CD8-positive, alpha-beta memory T cell (primary cell): ENCODE results near the gene ARMC8. TPM values are rescaled to one million over a fixed set of nuclear protein-coding genes. Genes with fewer than 3 reads are reported as not detected.

ENCODE experiments used
- CTCF ChIA-PET: fragments of 350-600 bp; sonication (Branson Sonifier 250); formaldehyde crosslinking; loops from one replicate; lab custom pipeline; 2021; ENCODE audit warnings: antibody characterized with exemption; lab: Charles Lee
- POLR2A ChIA-PET: fragments of 350-600 bp; sonication (Branson Sonifier 250); formaldehyde crosslinking; loops from one replicate; lab custom pipeline; 2021; ENCODE audit warnings: antibody characterized with exemption; lab: Charles Lee
- DNase-seq, 5 donors: peaks; one replicate each; pipeline versions ENCODE4 v3.0.0 to v3.0.0-alpha.2; 2020 to 2022; ENCODE audit warnings: mixed read lengths in 1 of 5
- H3K27ac ChIP-seq: one replicate; pipeline ENCODE4 v1.7.0; 2013; ENCODE audit warnings: low read depth, mild to moderate bottlenecking, low read length, moderate library complexity
- H3K27me3 ChIP-seq: 2 replicates; pipeline ENCODE4 v1.7.0; 2013; ENCODE audit warnings: low read length, mild to moderate bottlenecking; ENCODE audit not compliant: insufficient read depth, poor library complexity, severe bottlenecking
- H3K36me3 ChIP-seq: 2 replicates; pipeline ENCODE4 v1.7.0; 2013; ENCODE audit warnings: mild to moderate bottlenecking, low read length, moderate library complexity; ENCODE audit not compliant: insufficient read depth
- H3K4me1 ChIP-seq: 2 replicates; pipeline ENCODE4 v1.7.0; 2013; ENCODE audit warnings: mild to moderate bottlenecking, low read length, moderate library complexity; ENCODE audit not compliant: insufficient read depth
- H3K4me3 ChIP-seq: 2 replicates; pipeline ENCODE4 v1.7.0; 2013; ENCODE audit warnings: mild to moderate bottlenecking, low read length
- H3K9me3 ChIP-seq: 2 replicates; pipeline ENCODE4 v1.7.0; 2013; ENCODE audit warnings: mild to moderate bottlenecking, low read length
- H3K27ac Mint-ChIP-seq, 8 donors: one replicate each; pipeline ENCODE4 v1.8.0; 2020 to 2021; ENCODE audit warnings: mixed read lengths in 8 of 8, mild to moderate bottlenecking in 6 of 8, inconsistent platforms in 3 of 8, moderate library complexity in 3 of 8
- H3K27me3 Mint-ChIP-seq, 2 donors: one replicate each; pipeline ENCODE4 v1.8.0; 2020 to 2021; ENCODE audit warnings: mixed read lengths in 2 of 2, mild to moderate bottlenecking in 1 of 2, moderate library complexity in 1 of 2
- H3K36me3 Mint-ChIP-seq, 3 donors: one replicate each; pipeline ENCODE4 v1.8.0; 2020 to 2021; ENCODE audit warnings: mixed read lengths in 3 of 3, inconsistent platforms in 1 of 3, mild to moderate bottlenecking in 1 of 3
- H3K4me1 Mint-ChIP-seq, 3 donors: one replicate each; pipeline ENCODE4 v1.8.0; 2020 to 2021; ENCODE audit warnings: mixed read lengths in 3 of 3, inconsistent platforms in 1 of 3, mild to moderate bottlenecking in 1 of 3
- H3K4me3 Mint-ChIP-seq, 7 donors: one replicate each; pipeline ENCODE4 v1.8.0; 2020 to 2021; ENCODE audit warnings: mixed read lengths in 7 of 7, mild to moderate bottlenecking in 6 of 7, moderate library complexity in 4 of 7, inconsistent platforms in 2 of 7
- H3K9me3 Mint-ChIP-seq, 5 donors: one replicate each; pipeline ENCODE4 v1.8.0; 2020 to 2022; ENCODE audit warnings: mixed read lengths in 5 of 5, mild to moderate bottlenecking in 3 of 5, moderate library complexity in 2 of 5, inconsistent platforms in 1 of 5
- polyA plus RNA-seq: library from polyadenylated mRNA; unstranded; fragments of 300-500 nt; fragmentation: Illumina TruSeq; gene quantifications from one replicate; pipeline ENCODE4 v1.2.3, GENCODE V29; 2021
- total RNA-seq, 2 experiments: library from RNA; stranded (reverse); gene quantifications; one replicate each; pipeline ENCODE4 v1.2.3, GENCODE V29; 2021

Gene ARMC8
- total and polyA plus RNA-seq, 3 experiments from 2014 or later: 43.6 to 54.4 (median 47.7) TPM

DNA sequence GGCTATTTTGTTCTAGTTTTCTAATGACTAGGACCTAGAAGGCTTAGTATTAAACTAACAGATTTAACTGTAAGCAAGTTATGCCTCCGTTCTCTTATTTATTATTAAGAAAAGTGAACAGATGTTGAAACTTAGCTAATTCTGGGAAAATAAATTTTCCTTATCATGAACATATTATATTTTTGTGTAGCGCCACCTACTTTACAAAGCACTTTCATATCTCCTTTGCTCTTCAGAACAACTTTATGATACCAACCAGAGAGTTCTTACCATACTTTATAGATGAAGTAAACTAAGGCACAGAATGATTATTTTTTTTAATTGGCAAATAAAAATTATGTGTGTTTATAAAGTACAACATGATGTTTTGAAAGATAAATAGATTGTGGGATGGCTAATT is 83.1 kb downstream of the ARMC8 start:
- peaks cover 0 to 4% of the 10 kb centered on the region in 2 donors for H3K27me3 Mint-ChIP-seq
- peaks cover 17 to 72% (median 39%) of the 10 kb centered on the region in 3 donors for H3K36me3 Mint-ChIP-seq
- no peak overlapping the region for H3K27ac Mint-ChIP-seq
- Histone ChIP-seq H3K27me3 (no peaks in the 10 kb centered on the region), H3K36me3 (peaks cover 14% of the 10 kb centered on the region), H3K27ac (no peak overlapping the region), H3K9me3 (no peaks in the 10 kb centered on the region), H3K4me1 (no peaks in the 10 kb centered on the region), H3K4me3 (no peak overlapping the region)
- ChIA-PET POLR2A (no interaction called here), CTCF (no interaction called here)
- no peak for DNase-seq
- H3K4me1 Mint-ChIP-seq: no peaks in the 10 kb centered on the region
- no peak overlapping the region for H3K4me3 Mint-ChIP-seq
- H3K9me3 Mint-ChIP-seq: no peaks in the 10 kb centered on the region

DNA sequence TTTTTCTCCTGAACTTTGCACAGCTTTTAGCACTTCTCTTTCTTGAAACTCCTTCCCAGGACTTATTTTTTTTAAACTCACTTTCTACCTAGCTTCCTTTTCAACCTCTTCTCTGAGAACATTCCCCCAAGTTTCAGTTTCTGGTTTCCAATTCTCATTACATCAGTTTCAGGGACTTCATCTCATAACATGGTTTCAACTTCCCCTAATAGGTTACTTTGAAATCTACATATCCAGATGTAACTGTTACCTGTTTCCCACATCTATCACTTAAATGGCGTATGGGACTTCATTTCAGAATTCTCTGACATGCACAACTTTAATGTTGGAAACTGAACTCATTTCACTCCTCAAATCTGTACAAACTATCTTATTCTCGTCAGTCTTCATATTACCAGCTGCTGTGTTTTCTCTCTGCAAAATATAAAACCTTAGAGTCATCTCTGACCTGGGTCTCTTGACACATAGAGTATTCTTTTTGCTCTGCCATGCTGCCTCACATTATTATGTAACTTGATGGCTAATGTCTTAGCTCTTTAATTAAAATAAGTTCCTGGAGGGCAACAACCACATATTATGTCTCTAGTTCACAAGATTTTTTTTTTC is 84.2 kb downstream of the ARMC8 start:
- peaks cover 13 to 72% (median 33%) of the 10 kb centered on the region in 3 donors for H3K36me3 Mint-ChIP-seq
- Histone ChIP-seq H3K27me3 (no peaks in the 10 kb centered on the region), H3K4me3 (no peak overlapping the region), H3K9me3 (no peaks in the 10 kb centered on the region), H3K4me1 (no peaks in the 10 kb centered on the region), H3K27ac (no peak overlapping the region), H3K36me3 (peaks cover 14% of the 10 kb centered on the region)
- DNase-seq: no peak
- no peaks in the 10 kb centered on the region for H3K9me3 Mint-ChIP-seq
- no peaks in the 10 kb centered on the region for H3K4me1 Mint-ChIP-seq
- no peak overlapping the region for H3K4me3 Mint-ChIP-seq
- ChIA-PET POLR2A (no interaction called here), CTCF (no interaction called here)
- peaks cover 0 to 2% of the 10 kb centered on the region in 2 donors for H3K27me3 Mint-ChIP-seq
- peak overlapping the region in 3 of 8 donors; percentile 36 to 38 (median 37) for H3K27ac Mint-ChIP-seq

DNA sequence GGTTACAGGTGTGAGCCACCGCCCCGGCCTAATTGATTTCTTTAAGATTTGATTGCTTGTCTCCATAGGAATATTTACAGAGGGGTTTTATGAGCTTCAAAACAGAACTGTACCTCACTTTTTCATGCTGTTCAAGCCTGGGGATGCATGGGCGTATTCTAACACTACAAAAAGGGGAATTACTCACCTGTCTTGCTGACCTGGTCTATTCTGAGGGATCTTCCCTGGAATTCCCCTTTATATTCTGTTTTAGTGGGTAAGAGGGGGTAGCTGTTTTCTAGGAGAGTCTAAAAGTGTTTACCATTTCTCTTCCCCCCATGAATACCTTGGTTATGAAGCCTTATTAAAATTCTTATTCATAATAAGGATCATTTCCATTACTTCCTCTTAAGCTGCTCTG is 94.5 kb downstream of the ARMC8 start:
- POLR2A ChIA-PET: interaction anchor here (0.5 kb wide), 1 partner anchor 46 kb away, joined by 3 read pairs; no protein-coding TSS in a partner anchor
- DNase-seq: no peak
- H3K4me3 ChIP-seq: no peak overlapping the region
- Mint-ChIP-seq H3K36me3 (peaks cover 6 to 41% (median 10%) of the 10 kb centered on the region in 3 donors), H3K27me3 (no peaks in the 10 kb centered on the region), H3K9me3 (no peaks in the 10 kb centered on the region), H3K27ac (peak overlapping the region in 1 of 8 donors; percentile 54), H3K4me1 (no peaks in the 10 kb centered on the region), H3K4me3 (no peak overlapping the region)
- peaks cover 4% of the 10 kb centered on the region for H3K36me3 ChIP-seq
- no peaks in the 10 kb centered on the region for H3K27me3 ChIP-seq
- no peaks in the 10 kb centered on the region for H3K9me3 ChIP-seq
- H3K4me1 ChIP-seq: no peaks in the 10 kb centered on the region
- H3K27ac ChIP-seq: no peak overlapping the region
- CTCF ChIA-PET: no interaction called here

DNA sequence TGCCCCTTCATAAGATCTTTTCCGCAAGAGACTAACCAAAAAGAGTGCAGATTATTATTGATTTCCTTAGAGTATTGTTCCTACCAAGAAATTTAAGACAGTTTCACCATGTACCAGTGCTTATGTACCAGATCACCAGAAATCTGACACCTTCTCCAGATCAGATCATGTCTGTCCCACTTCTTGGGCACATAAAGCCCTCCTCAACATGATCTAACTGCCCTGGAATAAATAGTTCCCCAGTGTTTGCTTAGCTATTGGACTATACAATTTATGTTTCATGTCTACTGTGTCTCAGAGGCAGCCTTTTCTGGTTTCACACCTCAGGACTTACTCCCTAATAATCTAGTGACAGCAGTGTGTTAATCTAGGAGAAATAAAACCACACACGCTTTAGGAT is 95.7 kb downstream of the ARMC8 start:
- Histone ChIP-seq H3K9me3 (no peaks in the 10 kb centered on the region), H3K27ac (no peak overlapping the region), H3K4me1 (no peaks in the 10 kb centered on the region), H3K36me3 (peaks cover 4% of the 10 kb centered on the region), H3K4me3 (no peak overlapping the region), H3K27me3 (no peaks in the 10 kb centered on the region)
- ChIA-PET POLR2A (no interaction called here), CTCF (no interaction called here)
- Mint-ChIP-seq H3K4me1 (no peaks in the 10 kb centered on the region), H3K9me3 (no peaks in the 10 kb centered on the region), H3K36me3 (peaks cover 5 to 31% (median 6%) of the 10 kb centered on the region in 3 donors), H3K4me3 (no peak overlapping the region), H3K27me3 (no peaks in the 10 kb centered on the region), H3K27ac (peak overlapping the region in 1 of 8 donors; percentile 44)
- DNase-seq: no peak

DNA sequence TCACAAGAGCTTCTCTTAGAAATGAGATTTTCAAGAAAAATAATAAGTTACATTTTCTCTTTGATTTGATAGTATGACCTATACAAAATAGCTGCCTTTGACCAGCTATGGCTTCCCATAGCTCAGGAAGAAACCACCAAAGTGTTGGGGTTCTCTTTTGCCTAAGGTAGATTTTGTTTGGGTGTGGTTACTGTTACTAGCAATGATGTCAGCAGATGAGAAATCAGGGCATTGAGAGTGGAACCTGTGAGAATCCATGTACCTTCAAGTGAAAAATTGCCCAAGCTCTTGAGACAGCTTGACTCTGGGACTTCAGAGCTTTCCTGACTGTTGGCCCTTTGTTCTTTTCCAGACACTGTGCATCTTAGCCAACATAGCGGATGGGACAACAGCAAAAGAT is 97.0 kb downstream of the ARMC8 start:
- Histone ChIP-seq H3K4me3 (no peak overlapping the region), H3K9me3 (no peaks in the 10 kb centered on the region), H3K36me3 (peaks cover 7% of the 10 kb centered on the region), H3K27ac (no peak overlapping the region), H3K4me1 (no peaks in the 10 kb centered on the region), H3K27me3 (no peaks in the 10 kb centered on the region)
- Mint-ChIP-seq H3K4me3 (no peak overlapping the region), H3K27ac (peak overlapping the region in 3 of 8 donors; percentile 33 to 85 (median 39)), H3K27me3 (no peaks in the 10 kb centered on the region), H3K4me1 (no peaks in the 10 kb centered on the region), H3K9me3 (no peaks in the 10 kb centered on the region), H3K36me3 (peaks cover 9 to 36% (median 10%) of the 10 kb centered on the region in 3 donors)
- DNase-seq: no peak
- CTCF ChIA-PET: no interaction called here
- POLR2A ChIA-PET: interaction anchor here (1.0 kb wide), 1 partner anchor 9 kb away, joined by 3 read pairs; no protein-coding TSS in a partner anchor

DNA sequence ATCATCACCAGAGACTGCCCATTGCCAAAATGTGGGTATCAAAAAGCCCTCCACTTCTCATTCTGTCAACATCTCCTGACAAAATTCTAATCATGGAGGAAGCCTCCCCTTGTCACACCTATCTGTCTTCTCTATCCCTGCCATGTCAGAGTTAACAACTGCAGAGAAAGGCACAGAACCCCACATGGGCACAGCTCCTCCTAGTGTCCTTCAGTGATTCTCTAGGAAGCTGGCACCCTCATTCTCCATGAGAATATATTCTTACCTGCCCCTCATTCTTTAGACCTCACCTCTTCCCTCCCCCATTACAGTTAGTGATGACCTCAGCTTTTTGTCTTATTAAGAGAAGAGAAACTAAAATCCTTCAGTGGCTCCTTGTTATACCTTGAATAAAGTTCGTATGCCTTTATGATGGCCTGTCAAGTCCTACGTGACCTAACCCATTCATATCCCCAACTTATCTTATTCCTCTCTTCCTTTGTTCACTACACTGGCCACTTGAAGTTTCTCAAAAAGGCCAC is 97.9 kb downstream of the ARMC8 start:
- Histone ChIP-seq H3K4me1 (no peaks in the 10 kb centered on the region), H3K4me3 (no peak overlapping the region), H3K36me3 (peaks cover 17% of the 10 kb centered on the region), H3K27ac (no peak overlapping the region), H3K27me3 (no peaks in the 10 kb centered on the region), H3K9me3 (no peaks in the 10 kb centered on the region)
- Mint-ChIP-seq H3K9me3 (no peaks in the 10 kb centered on the region), H3K4me1 (no peaks in the 10 kb centered on the region), H3K4me3 (no peak overlapping the region), H3K27ac (no peak overlapping the region), H3K36me3 (peaks cover 9 to 40% (median 13%) of the 10 kb centered on the region in 3 donors), H3K27me3 (no peaks in the 10 kb centered on the region)
- ChIA-PET CTCF (no interaction called here), POLR2A (no interaction called here)
- no peak for DNase-seq

DNA sequence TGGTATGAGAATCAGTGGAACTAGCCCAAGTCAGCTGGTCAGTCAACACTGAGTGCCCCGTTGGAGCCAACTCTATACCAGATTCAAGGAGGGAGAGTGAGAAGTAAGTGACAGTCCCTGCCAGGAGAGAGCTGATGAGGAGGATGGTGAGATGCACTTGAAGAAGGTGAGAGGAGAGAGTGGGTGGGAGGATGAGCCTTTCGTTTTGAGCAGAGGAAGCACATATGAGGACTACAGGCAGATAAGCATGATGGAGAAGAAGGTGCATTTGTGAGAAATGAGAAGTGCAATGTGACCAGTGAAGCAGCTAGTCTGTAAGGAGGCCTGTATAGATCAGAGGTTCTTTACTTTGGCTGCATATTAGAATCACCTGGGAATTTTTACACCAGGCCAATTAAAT is 102.2 kb downstream of the ARMC8 start:
- ChIA-PET POLR2A (no interaction called here), CTCF (no interaction called here)
- Histone ChIP-seq H3K36me3 (peaks cover 24% of the 10 kb centered on the region), H3K4me3 (no peak overlapping the region), H3K9me3 (no peaks in the 10 kb centered on the region), H3K27me3 (no peaks in the 10 kb centered on the region), H3K27ac (no peak overlapping the region), H3K4me1 (no peaks in the 10 kb centered on the region)
- peaks cover 9 to 53% (median 29%) of the 10 kb centered on the region in 3 donors for H3K36me3 Mint-ChIP-seq
- no peak overlapping the region for H3K4me3 Mint-ChIP-seq
- peak overlapping the region in 2 of 8 donors; percentile 55 to 77 for H3K27ac Mint-ChIP-seq
- H3K27me3 Mint-ChIP-seq: no peaks in the 10 kb centered on the region
- no peaks in the 10 kb centered on the region for H3K4me1 Mint-ChIP-seq
- DNase-seq: no peak
- H3K9me3 Mint-ChIP-seq: no peaks in the 10 kb centered on the region

DNA sequence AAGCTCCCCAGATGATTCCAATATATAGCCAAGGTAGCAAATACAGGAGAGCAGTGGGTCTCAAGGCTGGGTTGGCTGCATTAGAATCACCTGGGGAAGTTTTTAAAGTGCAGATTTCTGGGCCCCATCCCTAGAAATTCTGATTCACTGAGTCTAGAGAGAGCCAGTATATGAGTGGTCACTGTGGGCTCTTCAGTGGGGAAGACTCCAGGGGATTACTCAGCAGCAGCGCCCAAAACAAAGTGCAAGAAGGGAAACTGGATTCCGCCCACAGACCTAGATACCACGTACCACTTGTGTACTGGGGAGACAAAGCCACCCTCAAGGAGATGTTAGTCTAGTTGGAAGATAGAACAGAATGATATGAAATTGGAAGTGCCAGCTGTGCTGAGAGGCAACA is 102.6 kb downstream of the ARMC8 start:
- peaks cover 22% of the 10 kb centered on the region for H3K36me3 ChIP-seq
- POLR2A ChIA-PET: no interaction called here

More for the DNA sequence above, 102.6 kb downstream of the ARMC8 start:
- Histone ChIP-seq H3K27me3 (no peaks in the 10 kb centered on the region), H3K4me3 (no peak overlapping the region), H3K4me1 (no peaks in the 10 kb centered on the region), H3K9me3 (no peaks in the 10 kb centered on the region), H3K27ac (no peak overlapping the region)
- H3K36me3 Mint-ChIP-seq: peaks cover 6 to 57% (median 30%) of the 10 kb centered on the region in 3 donors
- DNase-seq: no peak
- peak overlapping the region in 4 of 8 donors; percentile 12 to 90 (median 53) for H3K27ac Mint-ChIP-seq
- H3K4me1 Mint-ChIP-seq: no peaks in the 10 kb centered on the region
- H3K9me3 Mint-ChIP-seq: no peaks in the 10 kb centered on the region
- CTCF ChIA-PET: no interaction called here
- no peak overlapping the region for H3K4me3 Mint-ChIP-seq
- no peaks in the 10 kb centered on the region for H3K27me3 Mint-ChIP-seq
